Measurements from ENCODE around the gene TRAPPC2B.

- TF ChIP-seq CTCF (conservative IDR thresholded peaks at IDR 0.05; ENCODE audit: low read length) (no peak), EZH2phosphoT487 (IDR thresholded peaks at IDR 0.05; ENCODE audit: borderline replicate concordance, low read depth, low read length) (no peak)
These were observed 15.2 kb upstream of the TRAPPC2B start for GRCh38 chr19:57348136-57348535.
